Right lobe of liver (tissue), 6 donors: ENCODE measurements around the gene ACAP3. TPM values are rescaled to one million over a fixed set of nuclear protein-coding genes. Genes with fewer than 3 reads are reported as not detected.

ENCODE experiments used
- ATAC-seq, 4 donors: fragments of 200-7000 bp; cut with Tn5 transposase; one replicate each; pipeline ENCODE4 v1.9.1; 2020; ENCODE audit warnings: mild to moderate bottlenecking in 4 of 4, moderate library complexity in 4 of 4
- DNase-seq, 3 donors: peaks; one replicate each; pipeline ENCODE4 v3.0.0-alpha.2; 2020
- H3K27ac ChIP-seq, 3 donors: fragments of 200-600 bp; one replicate each; pipeline ENCODE4 v1.8.0; 2022
- H3K27me3 ChIP-seq, 2 donors: fragments of 200-600 bp; one replicate each; pipeline ENCODE4 v1.8.0; 2022
- H3K36me3 ChIP-seq, 4 donors: fragments of 200-600 bp; sonication (generic) in 1 of 4; one replicate each; pipeline versions ENCODE4 v1.5.1 to v1.8.0; 2017 to 2022; ENCODE audit warnings: control low read depth in 1 of 4
- H3K4me1 ChIP-seq, 4 donors: fragments of 200-600 bp; sonication (generic) in 1 of 4; one replicate each; pipeline versions ENCODE4 v1.5.1 to v1.8.0; 2017 to 2022; ENCODE audit warnings: control low read depth in 1 of 4
- H3K4me3 ChIP-seq, 3 donors: fragments of 200-600 bp; one replicate each; pipeline ENCODE4 v1.8.0; 2022
- H3K9me3 ChIP-seq, 4 donors: fragments of 200-600 bp; sonication (generic) in 1 of 4; one replicate each; pipeline versions ENCODE4 v1.5.1 to v1.8.0; 2017 to 2022; ENCODE audit warnings: control low read depth in 1 of 4
- POLR2A ChIP-seq: fragments of 450-650 bp; IDR thresholded peaks from one replicate; pipeline ENCODE4 v1.6.1; 2017; ENCODE audit warnings: antibody characterized with exemption, mild to moderate bottlenecking
- WGBS: methylation state at CpG from one replicate; pipeline ENCODE4 v1.1.6; 2018; ENCODE audit warnings: low coverage, low lambda C conversion rate; ENCODE audit not compliant: insufficient coverage; ENCODE audit errors: missing lambda C conversion rate; 5-methylcytosine and 5-hydroxymethylcytosine counted together
- intact Hi-C, 2 donors: fragments of 100-400 bp; cut with DNase I; formaldehyde crosslinking; loops; one replicate each; pipeline versions ENCODE4 v1.11.2 to v1.14.1; 2022
- total RNA-seq, 6 experiments: library from RNA; depleted of rRNA in 2 of 6; stranded (reverse); fragments of >200 nt in 2 of 6; fragmentation: NEBNext Ultra II Directional in 3 of 6; extraction: Animal tissue kit (Norgen Biotek cat#: 25700) in 3 of 6; gene quantifications; one replicate each; pipeline versions ENCODE4 v1.1.0 to v1.2.4, GENCODE V29; 2016 to 2023
- TF ChIP-seq, protein P1 (sequence below), 4 donors: fragments of 200-600 bp in 3 of 4; fragments of 450-650 bp in 1 of 4; IDR thresholded peaks; one replicate each; pipeline versions ENCODE4 v1.5.1 to v1.8.0; 2016 to 2022; ENCODE audit warnings: antibody characterized with exemption in 4 of 4, mild to moderate bottlenecking in 2 of 4
- donor health status: DM: no; HTN: yes; CAD: no.
- donor health status: DM: no; HTN: no; CAD: no.
- donor health status: DM: no; HTN: no; CAD: no.
- donor health status: DM: no; HTN: yes; CAD: no.
- donor health status: DM: no; HTN: yes; CAD: no.

Gene ACAP3
- total RNA-seq, 6 experiments from 2014 or later = 20.1 to 28.0 (median 22.0) TPM

DNA sequence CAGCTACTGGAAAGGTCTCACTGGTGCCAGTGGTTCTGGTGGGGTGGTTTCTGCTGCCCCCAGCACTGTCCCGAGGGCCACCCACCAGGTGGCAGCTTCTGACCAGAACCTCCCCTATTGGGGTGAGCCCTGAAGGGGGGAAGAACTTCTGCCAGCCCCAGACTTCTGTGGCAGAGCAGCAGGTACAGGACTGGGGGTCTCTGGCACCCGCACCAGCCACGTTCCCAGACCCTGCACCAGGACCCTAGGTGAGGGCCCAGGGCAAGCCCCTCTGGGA, 2.3 kb upstream of the ACAP3 start:
- Histone ChIP-seq H3K4me1 (peaks cover 0 to 31% (median 17%) of the 10 kb centered on the region in 4 donors), H3K36me3 (peaks cover 0 to 42% (median 10%) of the 10 kb centered on the region in 4 donors), H3K27me3 (no peaks in the 10 kb centered on the region), H3K4me3 (no peak overlapping the region), H3K9me3 (no peaks in the 10 kb centered on the region), H3K27ac (no peak overlapping the region)
- intact Hi-C loops = no loop called here
- TF ChIP-seq POLR2A = no peak
- TF ChIP-seq, protein P1, sequence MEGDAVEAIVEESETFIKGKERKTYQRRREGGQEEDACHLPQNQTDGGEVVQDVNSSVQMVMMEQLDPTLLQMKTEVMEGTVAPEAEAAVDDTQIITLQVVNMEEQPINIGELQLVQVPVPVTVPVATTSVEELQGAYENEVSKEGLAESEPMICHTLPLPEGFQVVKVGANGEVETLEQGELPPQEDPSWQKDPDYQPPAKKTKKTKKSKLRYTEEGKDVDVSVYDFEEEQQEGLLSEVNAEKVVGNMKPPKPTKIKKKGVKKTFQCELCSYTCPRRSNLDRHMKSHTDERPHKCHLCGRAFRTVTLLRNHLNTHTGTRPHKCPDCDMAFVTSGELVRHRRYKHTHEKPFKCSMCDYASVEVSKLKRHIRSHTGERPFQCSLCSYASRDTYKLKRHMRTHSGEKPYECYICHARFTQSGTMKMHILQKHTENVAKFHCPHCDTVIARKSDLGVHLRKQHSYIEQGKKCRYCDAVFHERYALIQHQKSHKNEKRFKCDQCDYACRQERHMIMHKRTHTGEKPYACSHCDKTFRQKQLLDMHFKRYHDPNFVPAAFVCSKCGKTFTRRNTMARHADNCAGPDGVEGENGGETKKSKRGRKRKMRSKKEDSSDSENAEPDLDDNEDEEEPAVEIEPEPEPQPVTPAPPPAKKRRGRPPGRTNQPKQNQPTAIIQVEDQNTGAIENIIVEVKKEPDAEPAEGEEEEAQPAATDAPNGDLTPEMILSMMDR (IDR thresholded peaks at IDR 0.05) = no peak
- no CpG with 5 or more reads among the region's 3 CpGs for WGBS
- ATAC-seq = no peak
- DNase-seq = no peak

DNA sequence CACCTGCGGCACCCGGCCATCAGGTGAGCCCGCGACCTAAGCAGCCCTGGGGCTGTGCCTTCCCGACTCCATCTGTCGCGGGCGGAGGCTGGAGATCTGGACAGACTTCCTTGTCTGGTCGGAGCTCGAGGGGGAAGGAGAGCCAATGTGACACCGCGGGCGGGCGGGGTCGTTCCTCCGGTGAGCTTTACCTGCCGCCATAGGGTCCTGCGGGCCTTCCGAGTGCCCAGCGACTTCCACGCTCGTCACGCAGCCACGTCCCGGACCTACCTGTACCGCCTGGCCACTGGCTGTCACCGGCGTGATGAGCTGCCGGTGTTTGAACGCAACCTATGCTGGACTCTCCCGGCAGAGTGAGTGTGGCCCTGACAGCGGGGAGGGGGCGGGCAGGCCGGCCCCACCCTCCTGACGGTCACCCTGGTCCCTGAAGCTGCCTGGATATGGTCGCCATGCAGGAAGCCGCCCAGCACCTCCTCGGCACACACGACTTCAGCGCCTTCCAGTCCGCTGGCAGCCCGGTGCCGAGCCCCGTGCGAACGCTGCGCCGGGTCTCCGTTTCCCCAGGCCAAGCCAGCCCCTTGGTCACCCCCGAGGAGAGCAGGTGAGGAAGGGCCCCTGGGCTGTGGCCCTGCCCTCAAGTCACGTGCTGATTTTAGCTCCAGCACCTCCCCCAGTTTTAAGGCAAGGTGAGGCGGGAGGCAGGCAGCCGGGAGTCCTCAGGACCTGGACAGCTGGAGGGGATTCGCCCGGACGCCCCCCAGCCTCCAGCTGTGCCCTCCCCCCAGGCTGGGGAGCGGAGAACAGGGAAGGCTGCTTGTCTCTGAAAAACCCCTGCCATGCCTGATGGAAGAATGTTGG, 1.8 kb upstream of the ACAP3 start:
- peak in 1 of 3 donors; percentile 43 for DNase-seq
- Histone ChIP-seq H3K4me3 (peak overlapping the region; percentile 66 to 92 (median 92)), H3K4me1 (peaks cover 0 to 35% (median 19%) of the 10 kb centered on the region in 4 donors), H3K27me3 (no peaks in the 10 kb centered on the region), H3K36me3 (peaks cover 0 to 36% (median 10%) of the 10 kb centered on the region in 4 donors), H3K9me3 (no peaks in the 10 kb centered on the region), H3K27ac (peak overlapping the region in 2 of 3 donors; percentile 82 to 90)
- TF ChIP-seq, protein P1 (IDR thresholded peaks at IDR 0.05) = no peak
- no peak for TF ChIP-seq POLR2A
- ATAC-seq = no peak
- 67% methylated on average over 7 of the region's 57 CpGs for WGBS
- intact Hi-C loops = no loop called here

DNA sequence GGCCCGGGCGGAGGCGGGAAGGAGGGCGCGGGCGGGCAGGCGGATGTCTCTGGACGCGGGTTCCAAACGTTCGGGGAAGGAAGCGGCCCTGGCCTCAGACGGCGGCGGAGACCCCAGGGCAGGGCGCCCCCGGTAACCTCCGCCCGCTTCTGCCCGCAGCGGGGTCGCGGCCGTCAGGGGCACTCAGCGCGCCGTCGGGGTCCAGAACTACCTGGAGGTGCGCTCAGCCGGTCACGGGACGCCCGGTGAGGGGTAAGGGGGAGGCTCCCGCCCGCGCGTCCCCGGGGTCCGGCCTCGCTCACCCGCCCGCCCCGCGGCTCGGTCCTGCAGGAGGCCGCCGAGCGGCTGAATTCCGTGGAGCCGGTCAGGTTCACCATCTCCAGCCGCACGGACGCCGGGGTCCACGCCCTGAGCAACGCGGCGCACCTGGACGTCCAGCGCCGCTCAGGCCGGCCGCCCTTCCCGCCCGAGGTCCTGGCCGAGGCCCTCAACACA, 1.1 kb upstream of the ACAP3 start:
- no peak for ATAC-seq
- H3K4me1 ChIP-seq = peaks cover 0 to 35% (median 19%) of the 10 kb centered on the region in 4 donors

DNA sequence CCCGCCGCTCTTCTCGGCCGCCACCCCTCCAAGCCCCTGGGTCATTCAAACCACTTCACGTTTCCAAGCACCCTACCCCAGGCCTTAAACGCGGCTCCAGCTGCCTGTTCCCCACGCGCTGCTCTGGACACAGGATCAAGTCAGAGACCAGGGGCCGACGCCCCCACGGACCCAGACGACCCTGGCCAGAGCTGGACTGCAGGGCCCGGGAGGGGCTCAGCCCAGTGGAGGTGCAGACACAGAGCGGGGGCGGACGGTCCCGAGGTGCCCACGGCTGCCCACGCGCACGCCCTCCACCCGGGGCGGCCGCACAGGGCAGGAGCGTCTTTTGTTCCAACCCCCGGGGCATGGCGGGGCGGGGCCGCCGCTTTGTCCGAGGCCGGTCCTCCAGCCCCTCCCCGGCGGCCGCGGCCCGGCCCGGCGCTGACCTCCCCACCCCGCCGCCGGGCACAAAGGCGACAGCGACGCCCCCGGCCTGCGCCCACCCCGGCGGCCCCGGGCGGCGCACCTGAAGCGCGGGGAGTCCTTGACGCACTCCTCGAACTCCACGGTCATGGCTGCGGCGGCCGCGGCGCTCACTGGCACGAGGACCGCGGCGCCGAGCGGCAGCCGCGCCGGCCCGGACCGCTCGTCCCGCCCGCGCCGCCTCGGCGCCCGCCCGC, 338 bp downstream of the ACAP3 start:
- H3K27me3 ChIP-seq = no peaks in the 10 kb centered on the region
- H3K36me3 ChIP-seq = peaks cover 0 to 15% (median 0%) of the 10 kb centered on the region in 4 donors
- ATAC-seq (peak in 2 of 4 donors; percentile 4 to 13), DNase-seq (peak in 1 of 3 donors; percentile 58)
- no peaks in the 10 kb centered on the region for H3K9me3 ChIP-seq
- peak overlapping the region; percentile 47 to 90 (median 50) for H3K27ac ChIP-seq
- peak overlapping the region; percentile 66 to 92 (median 71) for H3K4me3 ChIP-seq
- peaks cover 0 to 35% (median 19%) of the 10 kb centered on the region in 4 donors for H3K4me1 ChIP-seq
- intact Hi-C loops = no loop called here
- peak; percentile 22 for TF ChIP-seq POLR2A
- TF ChIP-seq, protein P1 (IDR thresholded peaks at IDR 0.05) = no peak
- 0% methylated on average over 9 of the region's 83 CpGs for WGBS

More for the DNA sequence above, 1.1 kb upstream of the ACAP3 start:
- H3K9me3 ChIP-seq = no peaks in the 10 kb centered on the region
- H3K36me3 ChIP-seq = peaks cover 0 to 30% (median 4%) of the 10 kb centered on the region in 4 donors
- TF ChIP-seq, protein P1 (IDR thresholded peaks at IDR 0.05) = no peak
- TF ChIP-seq POLR2A = no peak
- peak overlapping the region; percentile 2 to 90 (median 82) for H3K27ac ChIP-seq
- no peaks in the 10 kb centered on the region for H3K27me3 ChIP-seq
- 6% methylated on average over 7 of the region's 66 CpGs for WGBS
- intact Hi-C loops = no loop called here
- DNase-seq = peak in 1 of 3 donors; percentile 52
- peak overlapping the region; percentile 66 to 92 (median 92) for H3K4me3 ChIP-seq
